Measurements from ENCODE around the gene AP2B1. TPM values are rescaled to one million over a fixed set of nuclear protein-coding genes. Genes with fewer than 3 reads are reported as not detected.

Gene AP2B1
- polyA plus RNA-seq, 1 of the 3 experiments (the other 2 are of a cell fraction), result 97.8 TPM

- no peaks in the 10 kb centered on the region for H3K36me3 ChIP-seq (replicated peaks in 1 of 2; ENCODE audit: control insufficient read depth in 1 of 2, insufficient read depth in 2 of 2, low read length in 1 of 2)
- no peak overlapping the region for H3K4me2 ChIP-seq
- no peak overlapping the region for H3K9ac ChIP-seq
- POLR2A ChIA-PET, result no interaction called here
- H3K27ac ChIP-seq (ENCODE audit: low read depth in 2 of 2, low read length in 1 of 2), result no peak overlapping the region
- CTCF ChIA-PET, result interaction anchor here (9.3 kb wide), 1 partner anchor 130 kb away, joined by 275 read pairs; no protein-coding TSS in a partner anchor
- H3K27me3 ChIP-seq (ENCODE audit: insufficient read depth), result no peaks in the 10 kb centered on the region; the same call in 1 of the 2 replicates
- DNase-seq, result no peak
- H3K79me2 ChIP-seq (ENCODE audit: insufficient read depth), result no peaks in the 10 kb centered on the region
- 66% methylated on average over 7 of the region's 7 CpGs for WGBS (ENCODE audit: low lambda C conversion rate)
- no peak overlapping the region for H3K4me3 ChIP-seq (ENCODE audit: low read depth in 2 of 2, low read length in 1 of 2)
- H3K9me2 ChIP-seq, result no peaks in the 10 kb centered on the region
- H2AFZ ChIP-seq (ENCODE audit: low read depth), result no peak overlapping the region
- no peaks in the 10 kb centered on the region for H4K20me1 ChIP-seq (ENCODE audit: insufficient read depth)
- TF ChIP-seq GABPA (IDR thresholded peaks at IDR 0.05; ENCODE audit: low read depth), result no peak
- TF ChIP-seq, protein P1, sequence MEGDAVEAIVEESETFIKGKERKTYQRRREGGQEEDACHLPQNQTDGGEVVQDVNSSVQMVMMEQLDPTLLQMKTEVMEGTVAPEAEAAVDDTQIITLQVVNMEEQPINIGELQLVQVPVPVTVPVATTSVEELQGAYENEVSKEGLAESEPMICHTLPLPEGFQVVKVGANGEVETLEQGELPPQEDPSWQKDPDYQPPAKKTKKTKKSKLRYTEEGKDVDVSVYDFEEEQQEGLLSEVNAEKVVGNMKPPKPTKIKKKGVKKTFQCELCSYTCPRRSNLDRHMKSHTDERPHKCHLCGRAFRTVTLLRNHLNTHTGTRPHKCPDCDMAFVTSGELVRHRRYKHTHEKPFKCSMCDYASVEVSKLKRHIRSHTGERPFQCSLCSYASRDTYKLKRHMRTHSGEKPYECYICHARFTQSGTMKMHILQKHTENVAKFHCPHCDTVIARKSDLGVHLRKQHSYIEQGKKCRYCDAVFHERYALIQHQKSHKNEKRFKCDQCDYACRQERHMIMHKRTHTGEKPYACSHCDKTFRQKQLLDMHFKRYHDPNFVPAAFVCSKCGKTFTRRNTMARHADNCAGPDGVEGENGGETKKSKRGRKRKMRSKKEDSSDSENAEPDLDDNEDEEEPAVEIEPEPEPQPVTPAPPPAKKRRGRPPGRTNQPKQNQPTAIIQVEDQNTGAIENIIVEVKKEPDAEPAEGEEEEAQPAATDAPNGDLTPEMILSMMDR (IDR thresholded peaks at IDR 0.05), result no peak
- TF ChIP-seq NFIC (IDR thresholded peaks at IDR 0.05; ENCODE audit: borderline replicate concordance), result no peak
- no peak for TF ChIP-seq CHD2 (IDR thresholded peaks at IDR 0.05; ENCODE audit: low read length, partially characterized antibody)
- TF ChIP-seq RAD21 (IDR thresholded peaks at IDR 0.05; ENCODE audit: low read length), result no peak
- no peak for TF ChIP-seq JUND (IDR thresholded peaks at IDR 0.05)
- no peak for TF ChIP-seq ELF1 (IDR thresholded peaks at IDR 0.05)
- TF ChIP-seq FOXJ3 (CRISPR knock-in tag; IDR thresholded peaks at IDR 0.05), result no peak
- no peak for TF ChIP-seq NRF1 (IDR thresholded peaks at IDR 0.05; ENCODE audit: low read depth, low read length)
- TF ChIP-seq ZBTB33 (IDR thresholded peaks at IDR 0.05; ENCODE audit: borderline replicate concordance, low read depth), result no peak
- no peak for TF ChIP-seq POLR2AphosphoS5 (IDR thresholded peaks at IDR 0.05; ENCODE audit: low read depth, low read length)
- TF ChIP-seq, protein P2, sequence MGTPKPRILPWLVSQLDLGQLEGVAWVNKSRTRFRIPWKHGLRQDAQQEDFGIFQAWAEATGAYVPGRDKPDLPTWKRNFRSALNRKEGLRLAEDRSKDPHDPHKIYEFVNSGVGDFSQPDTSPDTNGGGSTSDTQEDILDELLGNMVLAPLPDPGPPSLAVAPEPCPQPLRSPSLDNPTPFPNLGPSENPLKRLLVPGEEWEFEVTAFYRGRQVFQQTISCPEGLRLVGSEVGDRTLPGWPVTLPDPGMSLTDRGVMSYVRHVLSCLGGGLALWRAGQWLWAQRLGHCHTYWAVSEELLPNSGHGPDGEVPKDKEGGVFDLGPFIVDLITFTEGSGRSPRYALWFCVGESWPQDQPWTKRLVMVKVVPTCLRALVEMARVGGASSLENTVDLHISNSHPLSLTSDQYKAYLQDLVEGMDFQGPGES (IDR thresholded peaks at IDR 0.05; ENCODE audit: low read depth, low read length), result no peak
- no peak for TF ChIP-seq TAF1 (IDR thresholded peaks at IDR 0.05; ENCODE audit: borderline replicate concordance, low read depth, low read length)
- no peaks in the 10 kb centered on the region for H3F3A ChIP-seq (replicated peaks; ENCODE audit: insufficient read depth)
- no peaks in the 10 kb centered on the region for H3K9me3 ChIP-seq
- H3K4me1 ChIP-seq (ENCODE audit: control insufficient read depth in 1 of 2, insufficient read depth in 2 of 2, low read depth in 1 of 2, low read length in 1 of 2), result no peaks in the 10 kb centered on the region; a peak in 1 of 4 replicates
These were observed 155.4 kb downstream of the AP2B1 start for GRCh38 chr17:35742496-35742895.
